ENCODE measurements around the gene HSF2BP.
A peak's percentile ranks its signal among the peaks of the same experiment; 100 is the strongest.
"Not testable (repeated sequence)": the region's sequence is repeated elsewhere in the genome, so short reads cannot be mapped to it uniquely, and the experiment has no call there.

The HSF2BP gene

DNA sequence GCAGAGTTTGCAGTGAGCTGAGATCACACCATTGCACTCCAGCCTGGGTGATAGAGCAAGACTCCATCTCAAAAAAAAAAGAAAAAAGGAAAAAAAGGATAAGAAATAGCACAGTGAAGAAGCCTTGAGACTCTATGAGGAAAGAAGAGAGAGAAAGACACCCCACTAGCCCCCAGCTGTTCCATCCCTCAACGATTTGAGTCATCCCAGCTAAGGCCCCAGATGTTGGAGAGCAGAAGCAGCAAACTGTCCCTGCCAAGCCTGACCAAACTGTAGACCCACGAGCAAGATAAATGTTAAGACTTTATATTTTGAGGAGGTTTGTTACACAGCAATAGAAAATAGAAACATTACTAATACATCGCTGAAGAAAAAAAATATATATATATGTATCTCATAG lies 42.4 kb downstream of the HSF2BP start:
- DNase-seq = not testable (repeated sequence)

DNA sequence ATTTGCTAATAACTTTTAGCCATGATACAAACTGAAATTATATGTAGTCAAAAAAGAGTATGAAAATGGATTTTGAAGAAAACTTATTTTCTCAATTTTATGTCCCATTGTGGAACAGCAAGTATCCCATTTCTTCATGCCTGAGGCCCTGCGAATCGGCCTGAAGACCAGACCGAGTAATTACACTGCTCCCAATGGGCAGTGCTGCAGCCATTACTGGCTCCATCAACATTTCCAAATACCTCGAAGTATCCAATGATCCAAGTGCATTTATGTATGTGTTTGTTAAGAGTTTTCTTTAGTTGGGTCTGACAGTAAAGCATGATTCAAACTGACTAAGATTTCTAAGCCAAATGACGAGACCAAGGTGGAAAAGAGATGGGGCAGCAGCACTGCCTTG lies 44.4 kb downstream of the HSF2BP start:
- DNase-seq = no peak

DNA sequence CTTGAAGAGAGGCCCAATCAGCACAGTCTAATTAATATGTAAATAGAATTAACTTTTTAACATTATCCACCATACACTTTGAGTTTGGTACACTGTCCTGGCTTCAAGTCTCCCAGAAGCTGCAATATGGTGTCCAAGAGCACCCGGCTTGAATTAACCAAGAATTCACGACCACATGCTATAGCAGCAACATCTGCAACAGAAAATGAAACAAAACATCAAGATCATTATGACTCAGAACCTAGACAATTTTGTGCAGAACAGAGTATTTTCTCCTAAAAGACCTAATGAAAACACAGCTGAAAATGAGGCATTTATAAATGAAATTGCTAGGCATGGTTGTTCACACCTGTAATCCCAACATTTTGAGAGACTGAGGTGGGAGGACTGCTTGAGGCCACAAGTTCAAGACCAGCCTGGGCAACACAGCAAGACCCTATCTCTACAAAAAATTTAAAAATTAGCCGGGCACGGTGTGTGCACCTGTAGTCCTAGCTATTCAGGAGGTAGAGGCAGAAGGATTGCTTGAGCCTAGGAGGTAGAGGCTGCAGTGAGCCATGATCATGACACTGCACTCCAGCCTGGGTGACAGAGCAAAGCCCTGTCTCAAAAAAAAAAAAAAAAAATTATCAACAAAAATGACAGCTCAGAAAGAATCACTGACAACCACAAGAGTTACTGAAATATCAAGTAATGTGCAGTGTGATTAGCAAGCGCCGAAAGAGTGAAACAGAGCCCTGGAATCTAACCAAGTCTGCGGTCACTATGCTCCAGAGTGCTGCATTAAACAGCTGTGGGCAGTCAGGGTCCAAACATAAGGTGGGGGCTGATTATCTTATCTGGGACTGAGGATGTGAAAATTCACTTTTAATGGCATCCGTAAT lies 45.3 kb downstream of the HSF2BP start:
- DNase-seq = no peak

DNA sequence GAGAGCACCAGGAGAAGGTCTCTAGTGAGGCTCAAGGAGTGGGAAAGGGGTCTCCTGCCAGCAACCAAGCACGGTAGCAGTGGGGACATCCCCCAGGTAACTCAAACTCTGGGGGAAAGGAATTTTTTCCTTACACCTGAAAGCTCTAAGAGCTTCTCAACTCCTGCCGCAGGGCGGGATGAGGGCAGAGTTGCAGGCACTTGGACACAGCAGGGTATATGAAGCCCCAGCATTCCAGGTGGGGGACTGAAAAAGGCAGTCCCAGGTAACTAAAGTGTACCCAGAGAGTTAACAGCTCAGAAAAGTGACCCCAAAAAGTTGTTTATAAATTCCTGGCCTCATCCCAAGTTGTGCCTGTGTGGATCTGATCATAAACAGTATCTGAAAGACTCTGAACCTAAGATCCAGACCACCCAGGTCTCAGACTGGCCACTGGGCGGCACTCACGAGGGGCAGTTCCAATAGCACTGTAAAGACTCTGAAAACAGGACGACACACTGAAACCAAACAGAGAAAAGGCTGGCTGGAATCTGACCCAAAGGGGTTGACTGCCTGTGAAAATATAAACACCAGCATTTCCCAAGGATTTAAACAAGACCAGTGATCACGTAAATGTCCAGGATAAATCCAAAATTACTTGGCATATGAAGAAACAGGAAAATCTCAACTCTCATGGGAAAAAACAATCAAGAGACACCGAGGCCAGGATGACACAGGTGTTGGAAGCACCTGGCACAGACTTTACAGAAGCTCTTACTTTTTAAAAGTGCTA lies 47.5 kb downstream of the HSF2BP start:
- DNase-seq = no peak

DNA sequence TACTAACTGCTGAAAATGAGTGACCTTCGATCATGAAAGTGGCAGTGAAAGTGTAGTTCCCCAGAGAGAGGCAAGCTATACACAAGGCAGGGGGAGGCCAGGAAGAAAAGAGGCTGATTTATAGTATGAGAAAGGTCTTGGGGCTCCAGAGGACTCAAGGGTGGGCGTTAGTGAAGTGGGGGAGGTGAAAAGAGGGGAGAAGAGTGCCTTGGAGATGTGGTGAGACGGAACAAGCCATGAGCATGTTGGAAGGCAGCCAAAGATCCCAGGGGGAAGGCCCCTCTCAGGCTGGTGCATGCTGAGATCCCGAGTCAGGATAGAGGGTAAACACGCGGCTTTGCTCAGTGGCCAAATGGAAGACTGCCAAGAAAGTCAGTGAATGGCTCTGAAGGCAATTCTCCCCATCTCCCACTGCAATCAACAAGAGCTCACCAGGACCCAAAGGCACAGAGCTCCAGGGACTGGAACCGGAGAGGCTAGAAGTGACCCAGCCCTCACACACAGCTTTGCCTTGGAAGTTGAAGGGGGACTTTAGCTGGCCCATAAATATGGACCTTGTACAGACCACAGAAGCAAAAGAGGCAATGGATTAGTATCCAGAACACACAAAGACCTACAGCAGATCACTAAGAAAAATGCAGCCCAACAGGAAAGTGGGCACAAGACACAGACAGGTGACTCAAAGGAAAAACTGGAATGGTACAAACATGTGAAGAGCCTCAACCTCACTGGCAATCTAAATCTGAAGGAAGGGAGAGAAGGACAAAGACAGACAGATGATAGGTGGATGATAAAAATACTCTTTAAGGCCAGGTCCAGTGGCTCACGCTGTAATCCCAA lies 49.6 kb downstream of the HSF2BP start:
- DNase-seq = peak; percentile 73

DNA sequence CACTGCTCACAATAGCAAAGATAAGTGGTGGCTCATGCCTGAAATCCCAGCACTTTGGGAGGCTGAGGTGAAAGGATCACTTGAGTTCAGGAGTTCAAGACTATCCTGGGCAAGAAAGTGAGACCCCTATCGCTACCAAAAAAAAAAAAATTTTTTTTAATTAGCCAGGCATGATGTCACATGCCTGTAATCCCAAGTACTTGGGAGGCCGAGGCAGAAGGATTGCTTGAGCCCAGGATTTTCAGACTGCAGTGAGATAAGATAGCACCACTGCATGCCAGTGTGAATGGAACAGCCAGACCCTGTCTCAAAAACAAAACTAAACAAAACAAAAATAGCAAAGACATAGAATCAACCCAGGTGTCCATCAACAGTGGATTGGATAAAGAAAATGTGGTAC lies 50.6 kb downstream of the HSF2BP start:
- peak; percentile 46 for DNase-seq

DNA sequence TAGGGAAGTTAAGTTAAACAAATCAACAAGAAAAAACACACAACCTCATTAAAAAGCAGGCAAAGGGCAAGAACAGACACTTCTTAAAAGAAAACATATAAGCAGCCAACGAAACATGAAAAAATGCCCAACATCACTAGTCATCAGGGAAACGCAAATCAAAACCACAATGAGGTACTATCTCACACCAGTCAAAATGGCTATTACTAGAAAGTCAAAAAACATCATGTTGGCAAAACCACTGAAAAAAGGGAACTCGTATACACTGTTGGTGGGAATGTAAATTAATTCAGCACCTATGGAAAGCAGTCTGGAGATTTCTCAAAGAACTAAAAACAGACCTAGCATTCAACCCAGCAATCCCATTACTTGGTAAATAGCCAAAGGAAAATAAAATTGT lies 51.1 kb downstream of the HSF2BP start:
- DNase-seq = peak; percentile 86

DNA sequence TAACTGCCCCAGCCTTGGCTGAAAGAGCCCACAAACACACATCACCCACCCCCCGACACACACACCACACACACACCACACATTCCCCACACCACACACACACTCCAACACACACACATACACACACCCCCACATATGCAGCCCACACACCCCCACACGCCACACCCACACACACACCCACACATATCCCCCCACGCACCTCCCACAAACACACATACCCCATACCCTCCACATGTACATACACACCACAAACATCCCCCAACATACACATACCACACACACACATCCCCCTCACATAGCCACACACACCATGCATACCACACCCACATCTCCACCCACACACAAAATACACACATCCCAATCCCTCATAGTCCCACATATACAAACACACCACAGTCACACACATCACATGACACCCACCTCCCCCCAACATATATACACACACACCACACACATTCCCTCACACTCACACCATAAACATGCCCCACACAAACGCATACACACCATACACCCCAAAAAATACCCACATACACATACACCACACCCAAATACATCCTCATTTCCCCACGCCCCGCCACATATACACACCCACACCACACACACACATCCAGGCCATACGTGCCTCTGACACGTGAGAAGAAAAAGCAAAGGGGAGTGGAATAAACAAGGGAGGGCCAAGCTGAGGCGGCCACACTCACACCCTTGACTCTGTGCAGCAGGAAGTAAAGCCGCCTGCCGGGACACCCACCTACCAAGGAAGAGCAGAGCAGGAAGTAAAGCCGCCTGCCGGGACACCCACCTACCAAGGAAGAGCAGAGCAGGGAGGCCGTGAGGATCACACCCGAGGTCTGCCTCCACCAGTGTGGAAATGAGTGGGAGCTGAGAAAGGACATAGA lies 53.7 kb downstream of the HSF2BP start:
- DNase-seq = no peak

DNA sequence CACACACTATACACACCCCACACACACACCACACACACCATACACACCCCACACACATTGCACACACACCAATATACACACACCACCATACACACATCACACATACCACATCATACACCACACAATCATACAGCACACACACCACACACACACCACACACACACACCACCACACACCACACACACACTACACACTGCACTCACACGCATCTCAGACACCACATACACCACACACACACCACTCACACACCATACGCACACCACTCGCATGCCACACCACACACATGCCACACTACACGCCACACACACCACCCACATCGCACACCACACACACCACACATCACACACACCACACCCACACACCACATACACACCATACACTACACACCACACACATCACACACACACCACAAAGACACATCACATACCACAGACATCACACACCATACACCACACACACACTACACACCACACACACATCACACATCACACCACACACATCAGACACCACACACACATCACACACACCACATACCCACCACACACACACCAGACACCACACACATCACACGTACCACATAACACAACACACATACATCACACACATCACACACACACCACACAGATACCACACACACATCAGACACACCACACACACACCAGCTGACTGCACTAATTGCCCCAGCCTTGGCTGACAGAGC lies 54.6 kb downstream of the HSF2BP start:
- no peak for DNase-seq

DNA sequence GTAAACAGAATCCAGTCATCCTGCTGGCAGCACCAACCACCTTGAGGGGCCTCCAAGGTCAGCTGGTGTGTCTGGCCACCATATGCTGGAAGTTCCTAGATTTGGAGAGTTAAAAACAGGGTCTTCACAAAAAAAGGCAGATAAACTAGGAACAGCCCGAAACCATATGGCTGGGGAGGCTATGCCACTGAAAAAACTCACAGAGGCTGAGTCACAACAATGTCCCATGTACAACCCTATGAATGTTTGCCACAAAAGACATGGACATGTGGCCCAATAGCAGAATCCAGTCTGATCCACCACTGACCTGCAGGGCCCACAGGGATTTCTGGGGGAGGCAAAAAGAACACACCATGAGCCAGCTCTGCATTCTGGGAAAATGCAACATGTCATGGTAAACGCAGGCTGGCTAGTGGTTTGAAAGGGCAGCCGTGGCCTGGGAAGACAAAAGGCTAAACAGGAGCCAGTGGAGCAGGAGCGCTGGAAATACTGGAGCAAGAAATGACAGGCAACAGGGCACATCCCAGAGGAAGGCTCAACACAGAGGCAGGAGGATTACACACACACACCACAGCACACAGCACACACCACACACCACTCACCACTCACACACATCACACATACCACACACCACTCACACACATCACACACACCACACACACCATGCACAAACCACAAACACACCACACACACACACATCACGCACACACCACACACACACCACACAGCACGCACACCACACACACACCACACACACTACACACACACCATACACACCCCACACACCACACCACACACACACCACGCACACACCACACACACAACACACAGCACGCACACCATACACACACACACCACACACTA lies 55.4 kb downstream of the HSF2BP start:
- peak; percentile 20 for DNase-seq

DNA sequence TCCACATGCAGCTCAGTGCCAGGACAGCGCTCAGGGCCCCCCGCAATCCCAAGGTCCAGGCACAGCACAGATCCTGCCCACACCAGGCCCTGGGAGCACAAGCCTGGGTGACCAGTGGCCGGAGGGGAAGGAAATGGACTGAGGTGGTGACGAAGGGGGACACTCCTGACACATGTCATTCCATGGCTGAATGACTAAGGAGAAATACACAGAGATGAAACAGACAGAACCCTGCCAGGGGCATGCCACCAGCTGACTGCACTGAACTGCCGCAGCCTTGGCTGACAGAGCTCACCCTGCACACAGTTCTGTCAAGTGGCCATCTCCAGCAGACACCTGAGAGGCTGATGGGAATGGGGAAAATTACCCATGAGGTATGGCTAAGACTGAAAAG lies 56.1 kb downstream of the HSF2BP start:
- DNase-seq = no peak

DNA sequence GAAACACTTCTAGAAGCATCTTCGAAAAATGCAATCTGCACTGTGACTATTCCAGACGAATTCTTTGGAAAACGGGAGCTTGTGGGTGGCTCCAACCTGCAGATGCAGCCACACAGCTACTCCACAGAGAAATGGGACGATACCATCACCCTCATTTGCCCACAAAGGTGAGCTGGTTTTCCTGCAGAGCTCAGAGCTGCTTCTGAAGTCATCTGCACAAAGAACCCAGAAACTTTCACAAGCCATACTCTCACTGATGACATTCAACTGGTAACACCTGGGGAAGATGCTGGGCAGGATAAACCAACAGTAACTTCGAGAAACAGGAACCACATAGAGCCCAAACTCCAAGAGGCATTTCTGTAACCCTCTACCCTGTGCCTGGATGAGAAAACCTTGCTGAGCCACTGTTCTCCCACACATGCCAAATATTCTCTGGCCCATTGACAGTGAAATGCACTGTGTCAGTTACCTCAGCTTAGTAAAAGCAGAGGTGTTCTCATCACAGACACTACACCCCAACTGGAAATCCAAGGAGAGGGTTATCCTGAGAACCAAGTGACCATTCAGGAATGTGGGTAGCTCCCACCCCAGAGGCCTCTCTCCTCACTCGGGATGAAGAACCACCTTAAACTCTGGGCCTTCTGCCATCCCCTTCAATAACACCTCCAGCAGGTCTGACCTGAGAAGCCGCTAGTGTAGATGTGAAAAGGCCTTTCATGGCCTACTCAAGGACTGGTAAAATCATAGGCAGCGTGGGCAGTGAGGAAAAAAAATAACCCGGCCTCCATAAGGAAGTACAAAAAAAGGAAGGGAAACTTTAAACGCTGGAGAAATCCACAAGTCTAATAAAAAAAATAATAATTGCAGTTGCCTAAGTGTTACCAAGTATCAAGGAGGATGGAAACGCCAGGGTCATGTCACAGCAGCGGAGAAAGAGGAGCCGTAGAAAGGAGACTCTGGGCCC lies 56.7 kb downstream of the HSF2BP start:
- DNase-seq = peak; percentile 70

DNA sequence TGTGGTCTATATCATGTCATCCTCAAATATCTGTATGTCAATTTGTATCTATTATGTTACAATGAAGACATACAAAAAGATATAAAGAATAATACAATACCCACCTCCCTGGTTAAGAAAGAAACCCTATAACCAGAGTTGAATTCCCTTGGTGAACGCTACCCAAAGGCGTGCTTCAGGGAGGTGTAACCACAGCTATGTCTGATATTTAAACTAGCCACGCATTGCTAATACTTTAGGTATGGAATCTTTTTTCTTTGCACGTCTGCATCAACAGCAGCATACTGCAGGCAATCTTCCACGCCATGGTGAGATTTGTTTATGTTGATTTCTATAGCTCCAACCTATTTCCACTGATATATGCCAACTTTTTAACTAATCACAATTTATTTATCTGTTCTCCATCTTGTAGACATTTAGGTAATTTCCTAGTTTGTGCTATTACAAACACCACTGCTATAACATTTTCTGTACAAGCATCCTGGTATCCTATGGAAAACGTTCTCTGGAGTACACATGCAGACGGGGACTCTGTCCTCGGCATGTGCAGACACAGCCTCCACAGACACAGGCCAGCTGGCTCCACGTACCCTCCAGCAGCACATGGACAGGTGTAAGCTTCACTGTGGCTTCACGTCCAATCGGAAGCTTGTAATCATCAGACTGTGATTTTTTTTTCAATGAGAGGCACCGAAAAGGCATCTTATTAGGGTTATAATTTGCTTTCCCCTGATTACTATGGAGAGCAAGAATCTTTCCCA lies 58.5 kb downstream of the HSF2BP start:
- peak; percentile 94 for DNase-seq

DNA sequence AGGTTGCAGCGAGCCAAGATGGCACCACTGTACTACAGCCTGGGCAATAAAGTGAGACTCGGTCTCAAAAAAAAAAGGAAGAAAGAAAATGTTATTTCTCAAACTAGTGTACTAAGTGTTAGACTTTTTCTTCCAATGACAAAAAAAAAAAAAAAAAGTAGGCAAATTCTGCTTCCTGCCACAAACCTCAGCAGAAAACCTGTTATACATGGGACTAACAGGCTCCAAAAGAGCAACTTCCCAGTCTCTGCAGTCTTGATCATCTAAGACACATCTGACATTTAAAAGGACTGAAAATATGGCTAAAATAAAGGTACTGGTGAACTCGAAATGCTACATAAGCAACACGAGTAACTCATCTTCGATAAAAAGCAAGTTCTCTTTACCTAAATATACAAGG lies 59.6 kb downstream of the HSF2BP start:
- DNase-seq = no peak

DNA sequence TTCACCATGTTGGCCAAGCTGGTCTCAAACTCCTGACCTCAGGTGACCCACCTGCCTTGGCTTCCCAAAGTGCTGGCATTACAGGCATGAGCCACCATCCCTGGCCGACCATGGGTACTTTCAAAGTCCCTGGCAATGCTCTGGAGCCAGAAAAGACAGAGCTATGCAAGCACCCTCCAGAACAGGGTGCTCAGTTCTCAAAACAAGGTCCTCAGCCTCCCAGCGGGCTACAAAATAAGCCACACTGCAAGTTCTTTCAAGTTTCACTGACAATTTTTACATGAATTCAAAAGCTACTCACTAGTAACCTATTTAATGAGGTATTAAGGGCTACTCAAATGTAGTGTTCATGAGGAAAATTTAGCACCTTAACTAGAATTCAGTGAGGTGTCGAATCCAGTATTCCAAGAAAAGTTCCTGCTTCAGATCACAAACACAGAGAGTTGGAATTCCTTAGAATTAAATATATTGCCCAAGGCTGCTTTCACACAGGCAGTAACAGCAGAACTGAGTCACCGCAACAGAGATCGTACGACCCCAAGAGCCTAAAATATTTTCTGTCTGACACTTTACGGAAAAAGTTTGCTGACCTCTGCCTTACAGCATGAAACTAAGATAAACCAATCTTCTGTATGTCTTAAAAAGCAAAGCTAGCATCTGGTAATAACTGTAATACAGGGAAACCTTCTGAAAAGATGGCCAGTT lies 60.7 kb downstream of the HSF2BP start:
- peak; percentile 86 for DNase-seq

DNA sequence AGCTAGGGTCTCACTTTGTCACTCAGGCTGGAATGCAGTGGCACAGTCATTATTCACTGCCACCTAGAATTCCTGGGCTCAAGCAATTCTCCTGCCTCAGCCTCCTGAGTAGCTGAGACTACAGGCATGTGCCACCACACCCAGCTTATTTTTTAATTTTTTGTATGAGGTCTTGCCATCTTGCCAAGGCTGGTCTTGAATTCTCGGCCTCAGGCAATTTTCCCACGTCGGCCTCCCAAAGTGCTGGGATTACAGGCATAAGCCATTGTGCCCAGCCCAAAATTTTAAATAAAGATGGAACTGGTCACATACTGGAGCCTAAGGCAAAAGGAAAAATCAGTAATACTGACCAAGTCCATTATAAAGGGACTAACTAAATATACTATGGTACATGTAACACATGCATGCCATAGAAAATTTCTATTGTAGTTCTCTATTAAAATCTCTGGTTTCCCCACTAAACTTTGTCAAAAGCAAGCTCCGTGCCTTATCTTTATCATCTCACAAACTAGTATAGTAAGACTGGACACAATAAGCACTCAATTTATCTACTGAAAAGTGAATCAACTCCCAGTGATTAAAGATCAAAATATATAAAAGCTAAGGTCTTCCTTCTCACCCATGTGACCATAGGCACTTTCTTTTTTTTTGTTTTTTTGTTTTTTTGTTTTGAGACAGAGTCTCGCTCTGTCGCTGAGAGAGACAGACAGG lies 61.6 kb downstream of the HSF2BP start:
- DNase-seq = peak; percentile 22

DNA sequence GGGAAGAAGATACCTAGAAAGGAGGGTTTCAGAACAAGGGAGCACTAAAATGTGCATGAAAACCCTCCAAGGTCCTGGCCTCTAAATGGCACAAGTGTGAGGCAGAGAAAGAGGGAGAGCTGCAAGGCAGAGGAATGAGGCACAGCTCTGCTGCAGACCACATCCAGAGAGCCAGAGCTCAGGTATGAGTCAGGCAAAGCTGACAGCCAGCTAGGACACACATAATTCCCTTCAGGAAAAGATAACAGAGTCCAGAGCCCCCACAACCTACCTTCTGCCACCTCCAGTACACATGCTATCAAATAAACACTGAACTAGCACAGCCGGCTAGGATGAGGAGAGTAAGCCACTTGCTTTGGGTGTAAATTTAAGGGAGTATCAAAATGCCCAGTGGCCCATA lies 62.2 kb downstream of the HSF2BP start:
- DNase-seq = peak; percentile 91

Measured in NCI-H226 (cell line).